Neural progenitor cell (in vitro differentiated cells): ENCODE data around the gene LPCAT3. TPM values are rescaled to one million over a fixed set of nuclear protein-coding genes. Genes with fewer than 3 reads are reported as not detected.

Source experiments
- DNase-seq: peaks from one replicate; pipeline ENCODE4 v3.0.0-alpha.2; 2016; ENCODE audit warnings: low spot score
- H2AFZ ChIP-seq: fragments of 200-600 bp; sonication (generic); replicated peaks from 2 replicates; pipeline ENCODE4 v1.6.1; 2016; ENCODE audit warnings: antibody characterized with exemption
- H3F3A ChIP-seq: fragments of 200-600 bp; sonication (generic); 2 replicates; pipeline ENCODE4 v1.6.1; 2016; ENCODE audit warnings: antibody characterized with exemption, low read depth
- H3K27ac ChIP-seq: fragments of 200-600 bp; sonication (generic); 2 replicates; pipeline ENCODE4 v1.5.1; 2016; ENCODE audit warnings: mild to moderate bottlenecking
- H3K27me3 ChIP-seq: fragments of 200-600 bp; sonication (generic); 2 replicates; pipeline ENCODE4 v1.6.1; 2016; ENCODE audit warnings: mild to moderate bottlenecking, moderate library complexity
- H3K36me3 ChIP-seq: fragments of 200-600 bp; sonication (generic); 2 replicates; pipeline ENCODE4 v1.5.1; 2016
- H3K4me1 ChIP-seq: fragments of 200-600 bp; sonication (generic); 2 replicates; pipeline ENCODE4 v1.6.1; 2016; ENCODE audit warnings: mixed run types
- H3K4me2 ChIP-seq: fragments of 200-600 bp; sonication (generic); 2 replicates; pipeline ENCODE4 v1.6.1; 2016
- H3K4me3 ChIP-seq: fragments of 200-600 bp; sonication (generic); 2 replicates; pipeline ENCODE4 v1.5.1; 2016
- H3K79me2 ChIP-seq: fragments of 200-600 bp; sonication (generic); 2 replicates; pipeline ENCODE4 v1.6.1; 2016; ENCODE audit warnings: low read depth
- H3K9ac ChIP-seq: fragments of 200-600 bp; sonication (generic); 2 replicates; pipeline ENCODE4 v1.6.1; 2016
- H3K9me3 ChIP-seq: fragments of 200-600 bp; sonication (generic); 2 replicates; pipeline ENCODE4 v1.5.1; 2016; ENCODE audit warnings: low read depth
- H4K20me1 ChIP-seq: fragments of 200-600 bp; sonication (generic); 2 replicates; pipeline ENCODE4 v1.6.1; 2016; ENCODE audit warnings: low read depth
- H3K27ac Mint-ChIP-seq: 3 replicates; pipeline ENCODE4 v1.8.0; 2021; ENCODE audit warnings: mixed read lengths
- H3K27me3 Mint-ChIP-seq: 2 replicates; pipeline ENCODE4 v1.8.0; 2022; ENCODE audit warnings: low read depth, mild to moderate bottlenecking, inconsistent platforms, moderate library complexity, mixed read lengths; ENCODE audit not compliant: insufficient read depth
- H3K36me3 Mint-ChIP-seq: 3 replicates; pipeline ENCODE4 v1.8.0; 2021; ENCODE audit warnings: mixed read lengths
- H3K4me1 Mint-ChIP-seq: 3 replicates; pipeline ENCODE4 v1.8.0; 2021; ENCODE audit warnings: mixed read lengths
- H3K4me3 Mint-ChIP-seq: 3 replicates; pipeline ENCODE4 v1.8.0; 2021; ENCODE audit warnings: mild to moderate bottlenecking, moderate library complexity, mixed read lengths
- H3K9me3 Mint-ChIP-seq: 3 replicates; pipeline ENCODE4 v1.8.0; 2020; ENCODE audit warnings: mixed read lengths
- EZH2 ChIP-seq: fragments of 200-600 bp; sonication (generic); IDR thresholded peaks from 2 replicates; pipeline ENCODE4 v1.6.1; 2017; ENCODE audit warnings: antibody characterized with exemption, mild to moderate bottlenecking, moderate library complexity
- EZH2phosphoT487 ChIP-seq: fragments of 200-600 bp; sonication (generic); IDR thresholded peaks from 2 replicates; pipeline ENCODE4 v1.6.1; 2017; ENCODE audit warnings: antibody characterized with exemption
- total RNA-seq: library from RNA; depleted of rRNA; stranded (reverse); fragments of >200 nt; gene quantifications from 2 replicates; pipeline ENCODE4 v1.2.3, GENCODE V29; 2015; ENCODE audit warnings: low replicate concordance
- TF ChIP-seq, protein P1 (sequence below): fragments of 200-600 bp; sonication (generic); IDR thresholded peaks from 2 replicates; pipeline ENCODE4 v1.5.1; 2017; ENCODE audit warnings: antibody characterized with exemption, mild to moderate bottlenecking

Gene LPCAT3
- total RNA-seq, 1 donor from 2014 or later: 18.1 TPM

- no peak for DNase-seq
These were observed 64.6 kb downstream of the LPCAT3 start for GRCh38 chr12:6953442-6954315.

GRCh38 chr12:6952863-6953441, 65.3 kb downstream of the LPCAT3 start:
- H3K4me3 ChIP-seq: no peak overlapping the region

More at GRCh38 chr12:6953442-6954315, 64.6 kb downstream of the LPCAT3 start:
- Mint-ChIP-seq H3K36me3 (peaks cover 2% of the 10 kb centered on the region), H3K4me3 (peak overlapping the region; percentile 67), H3K9me3 (no peaks in the 10 kb centered on the region), H3K27me3 (peaks cover 9% of the 10 kb centered on the region), H3K27ac (peak overlapping the region; percentile 96), H3K4me1 (peaks cover 26% of the 10 kb centered on the region)
- TF ChIP-seq EZH2phosphoT487 (no peak), EZH2 (no peak)
- TF ChIP-seq, protein P1, sequence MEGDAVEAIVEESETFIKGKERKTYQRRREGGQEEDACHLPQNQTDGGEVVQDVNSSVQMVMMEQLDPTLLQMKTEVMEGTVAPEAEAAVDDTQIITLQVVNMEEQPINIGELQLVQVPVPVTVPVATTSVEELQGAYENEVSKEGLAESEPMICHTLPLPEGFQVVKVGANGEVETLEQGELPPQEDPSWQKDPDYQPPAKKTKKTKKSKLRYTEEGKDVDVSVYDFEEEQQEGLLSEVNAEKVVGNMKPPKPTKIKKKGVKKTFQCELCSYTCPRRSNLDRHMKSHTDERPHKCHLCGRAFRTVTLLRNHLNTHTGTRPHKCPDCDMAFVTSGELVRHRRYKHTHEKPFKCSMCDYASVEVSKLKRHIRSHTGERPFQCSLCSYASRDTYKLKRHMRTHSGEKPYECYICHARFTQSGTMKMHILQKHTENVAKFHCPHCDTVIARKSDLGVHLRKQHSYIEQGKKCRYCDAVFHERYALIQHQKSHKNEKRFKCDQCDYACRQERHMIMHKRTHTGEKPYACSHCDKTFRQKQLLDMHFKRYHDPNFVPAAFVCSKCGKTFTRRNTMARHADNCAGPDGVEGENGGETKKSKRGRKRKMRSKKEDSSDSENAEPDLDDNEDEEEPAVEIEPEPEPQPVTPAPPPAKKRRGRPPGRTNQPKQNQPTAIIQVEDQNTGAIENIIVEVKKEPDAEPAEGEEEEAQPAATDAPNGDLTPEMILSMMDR: no peak
- Histone ChIP-seq H3K4me2 (no peak overlapping the region), H3K9ac (no peak overlapping the region), H3K36me3 (no peaks in the 10 kb centered on the region), H3K79me2 (no peaks in the 10 kb centered on the region), H4K20me1 (no peaks in the 10 kb centered on the region), H3K4me1 (no peaks in the 10 kb centered on the region), H3K27ac (no peak overlapping the region), H3K4me3 (no peak overlapping the region), H3K9me3 (no peaks in the 10 kb centered on the region), H3F3A (no peaks in the 10 kb centered on the region), H3K27me3 (no peaks in the 10 kb centered on the region), H2AFZ (no peak overlapping the region)

GRCh38 chr12:6952121-6952862, 66.0 kb downstream of the LPCAT3 start:
- Mint-ChIP-seq H3K4me3 (no peak overlapping the region), H3K4me1 (peaks cover 26% of the 10 kb centered on the region), H3K36me3 (peaks cover 2% of the 10 kb centered on the region), H3K27me3 (peaks cover 5% of the 10 kb centered on the region), H3K9me3 (no peaks in the 10 kb centered on the region), H3K27ac (peak overlapping the region; percentile 78)
- Histone ChIP-seq H3K79me2 (no peaks in the 10 kb centered on the region), H3K9ac (no peak overlapping the region), H3K4me1 (no peaks in the 10 kb centered on the region), H3K36me3 (no peaks in the 10 kb centered on the region), H3K27ac (no peak overlapping the region), H3K4me2 (no peak overlapping the region), H2AFZ (no peak overlapping the region), H3K4me3 (no peak overlapping the region), H3F3A (peaks cover under 1% of the 10 kb centered on the region), H4K20me1 (no peaks in the 10 kb centered on the region), H3K9me3 (no peaks in the 10 kb centered on the region), H3K27me3 (no peaks in the 10 kb centered on the region)
- no peak for TF ChIP-seq EZH2
- TF ChIP-seq, protein P1: no peak
- no peak for TF ChIP-seq EZH2phosphoT487
- DNase-seq: no peak

More at GRCh38 chr12:6952863-6953441, 65.3 kb downstream of the LPCAT3 start:
- H3K9ac ChIP-seq: no peak overlapping the region
- no peaks in the 10 kb centered on the region for H3F3A ChIP-seq
- DNase-seq: no peak
- no peaks in the 10 kb centered on the region for H3K9me3 Mint-ChIP-seq
- H3K4me1 Mint-ChIP-seq: peaks cover 26% of the 10 kb centered on the region
- no peaks in the 10 kb centered on the region for H3K79me2 ChIP-seq
- TF ChIP-seq EZH2phosphoT487 (no peak), EZH2 (no peak)
- TF ChIP-seq, protein P1: no peak
- H3K4me3 Mint-ChIP-seq: no peak overlapping the region
- H4K20me1 ChIP-seq: no peaks in the 10 kb centered on the region
- no peaks in the 10 kb centered on the region for H3K9me3 ChIP-seq
- H3K36me3 ChIP-seq: no peaks in the 10 kb centered on the region
- peaks cover 5% of the 10 kb centered on the region for H3K27me3 Mint-ChIP-seq
- H3K27me3 ChIP-seq: no peaks in the 10 kb centered on the region
- H3K4me2 ChIP-seq: no peak overlapping the region
- no peak overlapping the region for H2AFZ ChIP-seq
- H3K27ac ChIP-seq: no peak overlapping the region
- H3K27ac Mint-ChIP-seq: peak overlapping the region; percentile 60
- H3K36me3 Mint-ChIP-seq: peaks cover 2% of the 10 kb centered on the region
- no peaks in the 10 kb centered on the region for H3K4me1 ChIP-seq
